HCT116 (cell line): ENCODE results near the gene TMEM205. TPM values are rescaled to one million over a fixed set of nuclear protein-coding genes. Genes with fewer than 3 reads are reported as not detected.

Experiments used
- ATAC-seq: fragments of 200-7000 bp; cut with Tn5 transposase; 2 replicates; pipeline ENCODE4 v1.9.1; 2020; ENCODE audit warnings: mild to moderate bottlenecking, moderate library complexity
- BruUV-seq: library from RNA; stranded (reverse); fragments of 400-500 nt; replicated peaks from 2 replicates; lab custom pipeline; 2021; lab: Mats Ljungman, UMichigan
- CTCF ChIA-PET: fragments of 300-600 bp; sonication (Branson Sonifier 250); formaldehyde crosslinking; loops from one replicate; lab custom pipeline; 2021; ENCODE audit warnings: antibody characterized with exemption; lab: Charles Lee
- POLR2A ChIA-PET: fragments of 300-600, 350-600 bp; sonication (Branson Sonifier 250); formaldehyde crosslinking; loops from one replicate; lab custom pipeline; 2021; ENCODE audit warnings: antibody characterized with exemption; lab: Charles Lee
- RAD21 ChIA-PET, 2 experiments: fragments of 300-600 bp; sonication (Branson Sonifier 250); formaldehyde crosslinking; loops; one replicate each; lab custom pipeline; 2023; ENCODE audit warnings: low total read pairs in 2 of 2; ENCODE audit not compliant: uncharacterized antibody in 2 of 2, unreplicated experiment in 2 of 2, low non-redundant PET in 1 of 2; lab: Charles Lee
- DNase-seq: peaks from one replicate; pipeline ENCODE4 v3.0.0-alpha.2; 2010; ENCODE audit warnings: low read depth, low spot score
- H2AFZ ChIP-seq: fragments of 200-600 bp; shearing (Covaris generic), sonication (generic); 2 replicates; pipeline ENCODE4 v1.6.1; 2017; ENCODE audit warnings: low read depth, mixed run types, mixed read lengths, antibody characterized with exemption, low read length; ENCODE audit not compliant: poor library complexity, severe bottlenecking
- H3K27ac ChIP-seq: 2 replicates; pipeline ENCODE4 v1.5.1; 2012; ENCODE audit warnings: low read depth, low read length
- H3K27me3 ChIP-seq: fragments of 200-600 bp; sonication (generic); 2 replicates; pipeline ENCODE4 v1.6.1; 2016; ENCODE audit warnings: mixed run types, low read length, mixed read lengths; ENCODE audit not compliant: insufficient read depth
- H3K36me3 ChIP-seq, 2 experiments: fragments of 200-500 bp in 1 of 2; fragments of 200-600 bp in 1 of 2; sonication (Bioruptor generic) in 1 of 2; sonication (generic) in 1 of 2; 2 replicates each; pipeline versions ENCODE4 v1.5.1 to v1.6.1; 2014 to 2016; ENCODE audit warnings: low read length in 2 of 2, inconsistent platforms in 1 of 2, mixed read lengths in 1 of 2, mixed run types in 1 of 2; ENCODE audit not compliant: insufficient read depth in 2 of 2, control insufficient read depth in 1 of 2
- H3K4me1 ChIP-seq, 2 experiments: fragments of 200-600 bp in 1 of 2; sonication (generic) in 1 of 2; 2 replicates each; pipeline versions ENCODE4 v1.5.1 to v1.6.1; 2012 to 2017; ENCODE audit warnings: low read length in 2 of 2, inconsistent platforms in 1 of 2, mild to moderate bottlenecking in 1 of 2, mixed read lengths in 1 of 2, mixed run types in 1 of 2, moderate library complexity in 1 of 2; ENCODE audit not compliant: insufficient read depth in 2 of 2, control insufficient read depth in 1 of 2
- H3K4me2 ChIP-seq: fragments of 200-600 bp; sonication (generic); 2 replicates; pipeline ENCODE4 v1.6.1; 2017; ENCODE audit warnings: mixed run types, low read length, mixed read lengths
- H3K4me3 ChIP-seq, 2 experiments: fragments of 200-600 bp in 1 of 2; sonication (generic) in 1 of 2; replicated peaks in 1 of 2; 2 replicates each; pipeline ENCODE4 v1.5.1; 2011 to 2016; ENCODE audit warnings: low read length in 2 of 2, control low read depth in 1 of 2, low read depth in 1 of 2, mild to moderate bottlenecking in 1 of 2, mixed read lengths in 1 of 2, mixed run types in 1 of 2
- H3K79me2 ChIP-seq: fragments of 200-600 bp; sonication (generic); 2 replicates; pipeline ENCODE4 v1.6.1; 2017; ENCODE audit warnings: mild to moderate bottlenecking, mixed run types, low read length, moderate library complexity, mixed read lengths; ENCODE audit not compliant: insufficient read depth
- H3K9ac ChIP-seq: fragments of 200-600 bp; sonication (generic); 2 replicates; pipeline ENCODE4 v1.6.1; 2016; ENCODE audit warnings: low read length, mixed read lengths
- H3K9me2 ChIP-seq: fragments of 200-600 bp; sonication (generic), shearing (Covaris generic); 2 replicates; pipeline ENCODE4 v1.6.1; 2017; ENCODE audit warnings: mixed run types, mild to moderate bottlenecking, moderate library complexity; ENCODE audit not compliant: insufficient read depth
- H3K9me3 ChIP-seq, 2 experiments: fragments of 200-500 bp in 1 of 2; fragments of 200-600 bp in 1 of 2; sonication (Bioruptor generic) in 1 of 2; sonication (generic) in 1 of 2; 2 replicates each; pipeline ENCODE4 v1.6.1; 2014 to 2017; ENCODE audit warnings: low read length in 2 of 2, mixed read lengths in 2 of 2, inconsistent platforms in 1 of 2, low read depth in 1 of 2, mild to moderate bottlenecking in 1 of 2, mixed run types in 1 of 2, moderate library complexity in 1 of 2; ENCODE audit not compliant: control insufficient read depth in 1 of 2, insufficient read depth in 1 of 2
- H4K20me1 ChIP-seq: fragments of 200-600 bp; sonication (generic), shearing (Covaris generic); 2 replicates; pipeline ENCODE4 v1.6.1; 2017; ENCODE audit warnings: mixed run types, mild to moderate bottlenecking, moderate library complexity; ENCODE audit not compliant: insufficient read depth
- CBX3 ChIP-seq: IDR thresholded peaks from 2 replicates; pipeline ENCODE4 v1.6.1; 2012; ENCODE audit warnings: low read depth
- CEBPB ChIP-seq: IDR thresholded peaks from 2 replicates; pipeline ENCODE4 v1.6.1; 2012; ENCODE audit warnings: low read depth
- EGR1 ChIP-seq: IDR thresholded peaks from 2 replicates; pipeline ENCODE4 v1.6.1; 2012; ENCODE audit warnings: low read depth
- ELF1 ChIP-seq: IDR thresholded peaks from 2 replicates; pipeline ENCODE4 v1.6.1; 2012; ENCODE audit warnings: low read depth, borderline replicate concordance
- EZH2 ChIP-seq: fragments of 200-600 bp; sonication (generic); IDR thresholded peaks from 2 replicates; pipeline ENCODE4 v1.6.1; 2017; ENCODE audit warnings: antibody characterized with exemption, mixed run types
- EZH2phosphoT487 ChIP-seq: fragments of 200-600 bp; IDR thresholded peaks from 2 replicates; pipeline ENCODE4 v1.6.1; 2018; ENCODE audit warnings: antibody characterized with exemption, borderline replicate concordance
- FOSL1 ChIP-seq: IDR thresholded peaks from 2 replicates; pipeline ENCODE4 v1.6.1; 2012; ENCODE audit warnings: low read depth
- POLR2AphosphoS5 ChIP-seq: IDR thresholded peaks from 2 replicates; pipeline ENCODE4 v1.6.1; 2011; ENCODE audit warnings: mild to moderate bottlenecking, low read depth, low read length, moderate library complexity
- RAD21 ChIP-seq: IDR thresholded peaks from 2 replicates; pipeline ENCODE4 v1.6.1; 2012; ENCODE audit warnings: low read depth, mild to moderate bottlenecking
- SIN3A ChIP-seq: IDR thresholded peaks from 2 replicates; pipeline ENCODE4 v1.6.1; 2012; ENCODE audit warnings: low read depth
- SRF ChIP-seq: IDR thresholded peaks from 2 replicates; pipeline ENCODE4 v1.6.1; 2012; ENCODE audit warnings: low read depth
- YY1 ChIP-seq: IDR thresholded peaks from 2 replicates; pipeline ENCODE4 v1.6.1; 2011; ENCODE audit warnings: low read length, low read depth, moderate library complexity, mild to moderate bottlenecking; ENCODE audit not compliant: insufficient replicate concordance; ENCODE audit errors: extremely low read depth
- ZFX ChIP-seq: fragments of 450-650 bp; IDR thresholded peaks from 2 replicates; pipeline ENCODE4 v1.6.1; 2017
- intact Hi-C: fragments of 100-400 bp; cut with micrococcal nuclease; formaldehyde crosslinking; loops from 2 replicates; pipeline ENCODE4 v1.10.0; 2022
- total RNA-seq: library from RNA; stranded (reverse); gene quantifications from one replicate; pipeline ENCODE4 v1.2.1, GENCODE V29; 2021; ENCODE audit not compliant: unreplicated experiment
- TF ChIP-seq, protein P1 (sequence below), 3 experiments: fragments of 200-600 bp in 1 of 3; sonication (generic) in 1 of 3; IDR thresholded peaks in 2 of 3; conservative IDR thresholded peaks in 1 of 3; 2 replicates each; pipeline ENCODE4 v1.5.1; 2012 to 2017; ENCODE audit warnings: low read depth in 2 of 3, low read length in 2 of 3, antibody characterized with exemption in 1 of 3, borderline replicate concordance in 1 of 3, control low read depth in 1 of 3, mild to moderate bottlenecking in 1 of 3, mixed read lengths in 1 of 3, mixed run types in 1 of 3, moderate library complexity in 1 of 3; ENCODE audit not compliant: insufficient read depth in 1 of 3
- TF ChIP-seq, protein P2 (sequence below): IDR thresholded peaks from 2 replicates; pipeline ENCODE4 v1.6.1; 2011; ENCODE audit warnings: mild to moderate bottlenecking, low read length, moderate library complexity; ENCODE audit not compliant: insufficient replicate concordance; ENCODE audit errors: extremely low read depth
- TF ChIP-seq, protein P3 (sequence below): IDR thresholded peaks from 2 replicates; pipeline ENCODE4 v1.6.1; 2012

TMEM205 gene
- total RNA-seq, 1 experiment from 2014 or later: 55.9 TPM

DNA sequence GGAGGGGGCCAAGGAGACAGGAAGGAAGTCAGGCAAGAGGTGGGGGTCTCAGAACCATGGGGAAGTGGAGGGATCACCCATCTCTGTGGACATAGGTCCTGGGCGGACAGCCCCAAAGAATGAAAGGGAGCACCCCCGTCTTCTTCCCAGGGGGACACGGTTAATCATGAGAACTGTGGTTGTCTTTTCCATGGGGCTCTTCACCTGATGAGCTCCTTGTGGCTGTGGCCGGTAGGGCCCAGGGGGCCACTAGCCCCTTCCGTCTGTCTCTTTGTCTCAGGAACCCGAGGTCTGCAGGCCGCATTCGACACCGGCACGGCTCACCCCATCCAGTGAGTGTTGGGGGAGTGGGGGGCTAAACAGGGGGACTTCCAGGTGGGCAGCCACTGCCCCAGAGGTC is 17.8 kb upstream of the TMEM205 start (continued):
- TF ChIP-seq, protein P1, sequence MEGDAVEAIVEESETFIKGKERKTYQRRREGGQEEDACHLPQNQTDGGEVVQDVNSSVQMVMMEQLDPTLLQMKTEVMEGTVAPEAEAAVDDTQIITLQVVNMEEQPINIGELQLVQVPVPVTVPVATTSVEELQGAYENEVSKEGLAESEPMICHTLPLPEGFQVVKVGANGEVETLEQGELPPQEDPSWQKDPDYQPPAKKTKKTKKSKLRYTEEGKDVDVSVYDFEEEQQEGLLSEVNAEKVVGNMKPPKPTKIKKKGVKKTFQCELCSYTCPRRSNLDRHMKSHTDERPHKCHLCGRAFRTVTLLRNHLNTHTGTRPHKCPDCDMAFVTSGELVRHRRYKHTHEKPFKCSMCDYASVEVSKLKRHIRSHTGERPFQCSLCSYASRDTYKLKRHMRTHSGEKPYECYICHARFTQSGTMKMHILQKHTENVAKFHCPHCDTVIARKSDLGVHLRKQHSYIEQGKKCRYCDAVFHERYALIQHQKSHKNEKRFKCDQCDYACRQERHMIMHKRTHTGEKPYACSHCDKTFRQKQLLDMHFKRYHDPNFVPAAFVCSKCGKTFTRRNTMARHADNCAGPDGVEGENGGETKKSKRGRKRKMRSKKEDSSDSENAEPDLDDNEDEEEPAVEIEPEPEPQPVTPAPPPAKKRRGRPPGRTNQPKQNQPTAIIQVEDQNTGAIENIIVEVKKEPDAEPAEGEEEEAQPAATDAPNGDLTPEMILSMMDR (IDR thresholded peaks at IDR 0.05 in 2 of 3, conservative IDR thresholded peaks at IDR 0.05 in 1 of 3; ENCODE audit: borderline replicate concordance in 1 of 3, insufficient read depth in 1 of 3, low read depth in 2 of 3, low read length in 2 of 3): no peak
- TF ChIP-seq POLR2AphosphoS5 (no peak), EGR1 (no peak), FOSL1 (no peak), CEBPB (no peak), RAD21 (no peak), ZFX (no peak), EZH2 (no peak), YY1 (no peak)

DNA sequence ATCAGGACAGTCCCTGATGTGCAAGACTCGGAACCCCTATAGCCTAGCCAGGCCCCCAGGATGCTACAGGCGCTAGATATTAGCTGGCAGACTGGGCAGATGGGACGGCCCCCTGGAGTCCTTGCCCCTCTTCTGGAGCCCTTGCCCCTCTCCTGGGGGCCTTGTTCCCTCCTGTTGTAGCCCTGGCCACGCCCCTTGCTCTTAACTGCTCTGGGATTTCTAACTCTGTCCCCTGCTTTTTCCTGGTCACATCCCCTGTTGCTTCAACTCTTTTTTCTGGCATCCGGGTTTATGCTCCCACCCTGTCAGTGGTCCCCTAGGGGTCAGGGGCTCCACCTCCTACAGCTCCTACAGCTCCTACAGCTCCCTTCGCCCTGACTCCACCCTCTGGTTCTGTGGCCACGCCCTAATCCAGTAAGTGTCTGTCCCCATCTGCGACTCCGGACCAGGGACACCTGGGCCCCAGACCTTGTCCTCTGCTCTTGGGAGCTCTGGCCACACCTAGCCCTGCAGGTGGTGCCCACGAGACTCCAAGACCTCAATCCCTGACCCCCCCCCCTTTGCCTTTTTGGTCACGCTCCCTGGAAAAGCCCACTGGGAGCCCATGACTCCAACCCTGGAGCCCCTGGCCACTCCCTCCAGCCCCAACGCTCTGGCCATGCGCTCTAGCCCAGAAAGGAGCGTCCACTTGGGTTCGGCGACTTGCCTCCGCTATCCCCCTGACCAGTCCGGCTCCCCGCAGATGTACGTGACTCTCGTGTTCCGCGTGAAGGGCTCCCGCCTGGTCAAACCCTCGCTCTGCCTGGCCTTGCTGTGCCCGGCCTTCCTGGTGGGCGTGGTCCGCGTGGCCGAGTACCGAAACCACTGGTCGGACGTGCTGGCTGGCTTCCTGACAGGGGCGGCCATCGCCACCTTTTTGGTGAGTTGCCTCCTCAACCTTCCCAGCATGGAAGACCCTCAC is 16.0 kb upstream of the TMEM205 start:
- ATAC-seq: peak; percentile 43
- BruUV-seq: no TSS peak
- ChIA-PET POLR2A (interaction anchor here (1.8 kb wide), 1 partner anchor 13 kb away, joined by 11 read pairs; the partner anchor contains the start of gene SWSAP1), CTCF (no interaction called here), RAD21 (no interaction called here)
- H3K36me3 ChIP-seq: peaks cover 0 to 2% of the 10 kb centered on the region in 2 experiments; a peak in 1 of 4 replicates
- no peak overlapping the region for H2AFZ ChIP-seq
- intact Hi-C loops: no loop called here
- no peak overlapping the region for H3K4me3 ChIP-seq
- no peak overlapping the region for H3K9ac ChIP-seq
- no peaks in the 10 kb centered on the region for H3K9me3 ChIP-seq
- H3K27ac ChIP-seq: no peak overlapping the region; the same call in 1 of the 2 replicates
- DNase-seq: no peak
- no peaks in the 10 kb centered on the region for H3K9me2 ChIP-seq
- no peaks in the 10 kb centered on the region for H3K79me2 ChIP-seq
- H3K4me2 ChIP-seq: 0 out of 2 replicates have a peak overlapping the region, but pooled peaks have one; percentile 2
- H3K4me1 ChIP-seq: peaks cover 5 to 12% of the 10 kb centered on the region in 2 experiments
- no peaks in the 10 kb centered on the region for H3K27me3 ChIP-seq
- H4K20me1 ChIP-seq: no peaks in the 10 kb centered on the region
- TF ChIP-seq, protein P2, sequence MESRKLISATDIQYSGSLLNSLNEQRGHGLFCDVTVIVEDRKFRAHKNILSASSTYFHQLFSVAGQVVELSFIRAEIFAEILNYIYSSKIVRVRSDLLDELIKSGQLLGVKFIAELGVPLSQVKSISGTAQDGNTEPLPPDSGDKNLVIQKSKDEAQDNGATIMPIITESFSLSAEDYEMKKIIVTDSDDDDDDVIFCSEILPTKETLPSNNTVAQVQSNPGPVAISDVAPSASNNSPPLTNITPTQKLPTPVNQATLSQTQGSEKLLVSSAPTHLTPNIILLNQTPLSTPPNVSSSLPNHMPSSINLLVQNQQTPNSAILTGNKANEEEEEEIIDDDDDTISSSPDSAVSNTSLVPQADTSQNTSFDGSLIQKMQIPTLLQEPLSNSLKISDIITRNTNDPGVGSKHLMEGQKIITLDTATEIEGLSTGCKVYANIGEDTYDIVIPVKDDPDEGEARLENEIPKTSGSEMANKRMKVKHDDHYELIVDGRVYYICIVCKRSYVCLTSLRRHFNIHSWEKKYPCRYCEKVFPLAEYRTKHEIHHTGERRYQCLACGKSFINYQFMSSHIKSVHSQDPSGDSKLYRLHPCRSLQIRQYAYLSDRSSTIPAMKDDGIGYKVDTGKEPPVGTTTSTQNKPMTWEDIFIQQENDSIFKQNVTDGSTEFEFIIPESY: no peak
- TF ChIP-seq CBX3 (no peak), SRF (no peak), EZH2 (no peak), ELF1 (no peak), EGR1 (no peak), EZH2phosphoT487 (no peak), SIN3A (no peak)
- TF ChIP-seq, protein P1 (IDR thresholded peaks at IDR 0.05 in 2 of 3, conservative IDR thresholded peaks at IDR 0.05 in 1 of 3; ENCODE audit: borderline replicate concordance in 1 of 3, insufficient read depth in 1 of 3, low read depth in 2 of 3, low read length in 2 of 3): no peak
- TF ChIP-seq, protein P3, sequence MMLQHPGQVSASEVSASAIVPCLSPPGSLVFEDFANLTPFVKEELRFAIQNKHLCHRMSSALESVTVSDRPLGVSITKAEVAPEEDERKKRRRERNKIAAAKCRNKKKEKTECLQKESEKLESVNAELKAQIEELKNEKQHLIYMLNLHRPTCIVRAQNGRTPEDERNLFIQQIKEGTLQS: no peak
